ENCODE measurements around the gene JAKMIP1. TPM values are rescaled to one million over a fixed set of nuclear protein-coding genes. Genes with fewer than 3 reads are reported as not detected.

Gene JAKMIP1
- total RNA-seq, 1 donor from 2014 or later = 0.54 TPM

- Mint-ChIP-seq H3K27me3 (ENCODE audit: low read depth) (peaks cover 4% of the 10 kb centered on the region), H3K9me3 (no peaks in the 10 kb centered on the region), H3K4me1 (peaks cover 3% of the 10 kb centered on the region), H3K36me3 (ENCODE audit: low read depth) (no peaks in the 10 kb centered on the region), H3K27ac (ENCODE audit: unreplicated experiment) (no peak overlapping the region), H3K4me3 (no peak overlapping the region)
- TF ChIP-seq, protein P1, sequence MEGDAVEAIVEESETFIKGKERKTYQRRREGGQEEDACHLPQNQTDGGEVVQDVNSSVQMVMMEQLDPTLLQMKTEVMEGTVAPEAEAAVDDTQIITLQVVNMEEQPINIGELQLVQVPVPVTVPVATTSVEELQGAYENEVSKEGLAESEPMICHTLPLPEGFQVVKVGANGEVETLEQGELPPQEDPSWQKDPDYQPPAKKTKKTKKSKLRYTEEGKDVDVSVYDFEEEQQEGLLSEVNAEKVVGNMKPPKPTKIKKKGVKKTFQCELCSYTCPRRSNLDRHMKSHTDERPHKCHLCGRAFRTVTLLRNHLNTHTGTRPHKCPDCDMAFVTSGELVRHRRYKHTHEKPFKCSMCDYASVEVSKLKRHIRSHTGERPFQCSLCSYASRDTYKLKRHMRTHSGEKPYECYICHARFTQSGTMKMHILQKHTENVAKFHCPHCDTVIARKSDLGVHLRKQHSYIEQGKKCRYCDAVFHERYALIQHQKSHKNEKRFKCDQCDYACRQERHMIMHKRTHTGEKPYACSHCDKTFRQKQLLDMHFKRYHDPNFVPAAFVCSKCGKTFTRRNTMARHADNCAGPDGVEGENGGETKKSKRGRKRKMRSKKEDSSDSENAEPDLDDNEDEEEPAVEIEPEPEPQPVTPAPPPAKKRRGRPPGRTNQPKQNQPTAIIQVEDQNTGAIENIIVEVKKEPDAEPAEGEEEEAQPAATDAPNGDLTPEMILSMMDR (conservative IDR thresholded peaks at IDR 0.05) = no peak
- DNase-seq (ENCODE audit: low read depth, low spot score) = no peak
Measured at GRCh38 chr4:6024313-6024960, 175.9 kb downstream of the JAKMIP1 start.

DNA sequence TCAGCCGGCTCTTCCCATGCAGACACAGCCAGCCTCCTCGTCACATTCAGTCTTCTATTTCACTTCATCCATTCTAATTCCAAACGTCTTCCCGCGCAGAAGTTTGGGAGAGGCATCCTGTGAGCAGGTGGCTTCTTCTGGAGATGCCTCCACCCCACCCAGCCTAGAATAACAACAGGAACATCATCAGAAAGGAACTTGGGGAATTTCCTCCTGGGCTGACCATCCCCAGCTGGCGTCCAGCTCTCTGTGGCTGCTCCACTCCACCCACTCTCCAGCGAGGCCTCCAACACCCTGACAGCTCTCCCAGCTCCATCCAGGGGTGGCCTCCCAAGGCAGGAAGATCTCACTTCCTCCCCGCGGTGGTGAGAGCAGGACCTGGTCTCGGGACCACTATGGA is 176.6 kb downstream of the JAKMIP1 start:
- TF ChIP-seq, protein P1 (conservative IDR thresholded peaks at IDR 0.05) = no peak
- Mint-ChIP-seq H3K36me3 (ENCODE audit: low read depth) (no peaks in the 10 kb centered on the region), H3K4me3 (no peak overlapping the region), H3K9me3 (no peaks in the 10 kb centered on the region), H3K4me1 (no peaks in the 10 kb centered on the region), H3K27me3 (ENCODE audit: low read depth) (peaks cover 4% of the 10 kb centered on the region), H3K27ac (ENCODE audit: unreplicated experiment) (no peak overlapping the region)
- no peak for DNase-seq (ENCODE audit: low read depth, low spot score)

GRCh38 chr4:6022607-6023288 is 177.6 kb downstream of the JAKMIP1 start:
- no peaks in the 10 kb centered on the region for H3K4me1 Mint-ChIP-seq

DNA sequence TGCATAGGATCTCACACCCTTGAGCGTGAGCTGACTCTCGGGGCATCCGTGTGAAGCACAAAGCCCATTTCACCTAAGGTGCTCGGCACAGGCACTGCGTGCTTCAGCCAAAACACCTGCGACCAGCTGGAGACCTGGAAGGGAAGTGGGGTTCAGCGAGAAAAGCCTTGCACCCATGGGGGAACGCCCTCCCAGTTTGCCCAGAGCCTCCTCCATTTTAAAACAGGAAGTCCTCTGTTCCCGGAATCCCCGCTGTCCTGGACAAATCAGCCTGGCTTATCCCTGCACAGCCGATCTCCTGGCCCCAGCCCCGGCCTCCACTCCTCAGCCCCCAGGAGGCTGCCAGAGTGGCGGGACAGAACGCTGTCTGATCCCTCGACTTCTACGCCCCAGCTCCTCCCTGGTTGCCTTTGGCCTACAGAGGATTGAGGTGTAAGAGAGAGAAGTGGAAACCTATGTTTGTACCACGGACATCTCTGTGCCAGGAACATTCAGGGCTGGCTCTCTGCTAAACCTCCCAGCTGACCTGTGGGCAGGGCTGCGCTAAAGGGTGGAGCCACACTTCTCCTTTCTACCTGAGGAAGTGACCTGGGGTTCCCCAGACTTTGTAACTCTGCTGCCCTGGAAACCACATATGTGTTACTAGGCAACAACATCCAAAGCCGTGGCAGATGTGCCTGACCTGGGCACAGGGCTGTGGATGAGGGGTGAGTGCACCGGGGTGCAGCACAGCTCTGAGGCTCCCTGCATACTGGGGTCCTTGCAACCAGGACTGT is 178.3 kb downstream of the JAKMIP1 start:
- Mint-ChIP-seq H3K27me3 (ENCODE audit: low read depth) (peaks cover 10% of the 10 kb centered on the region), H3K27ac (ENCODE audit: unreplicated experiment) (peak overlapping the region; percentile 62), H3K9me3 (no peaks in the 10 kb centered on the region), H3K4me3 (no peak overlapping the region), H3K36me3 (ENCODE audit: low read depth) (no peaks in the 10 kb centered on the region), H3K4me1 (no peaks in the 10 kb centered on the region)
- no peak for DNase-seq (ENCODE audit: low read depth, low spot score)
- TF ChIP-seq, protein P1 (conservative IDR thresholded peaks at IDR 0.05) = no peak

More at GRCh38 chr4:6022607-6023288, 177.6 kb downstream of the JAKMIP1 start:
- no peaks in the 10 kb centered on the region for H3K9me3 Mint-ChIP-seq
- H3K27me3 Mint-ChIP-seq (ENCODE audit: low read depth) = peaks cover 7% of the 10 kb centered on the region
- H3K36me3 Mint-ChIP-seq (ENCODE audit: low read depth) = no peaks in the 10 kb centered on the region
- TF ChIP-seq, protein P1 (conservative IDR thresholded peaks at IDR 0.05) = no peak
- no peak overlapping the region for H3K4me3 Mint-ChIP-seq
- no peak overlapping the region for H3K27ac Mint-ChIP-seq (ENCODE audit: unreplicated experiment)
- DNase-seq (ENCODE audit: low read depth, low spot score) = no peak

DNA sequence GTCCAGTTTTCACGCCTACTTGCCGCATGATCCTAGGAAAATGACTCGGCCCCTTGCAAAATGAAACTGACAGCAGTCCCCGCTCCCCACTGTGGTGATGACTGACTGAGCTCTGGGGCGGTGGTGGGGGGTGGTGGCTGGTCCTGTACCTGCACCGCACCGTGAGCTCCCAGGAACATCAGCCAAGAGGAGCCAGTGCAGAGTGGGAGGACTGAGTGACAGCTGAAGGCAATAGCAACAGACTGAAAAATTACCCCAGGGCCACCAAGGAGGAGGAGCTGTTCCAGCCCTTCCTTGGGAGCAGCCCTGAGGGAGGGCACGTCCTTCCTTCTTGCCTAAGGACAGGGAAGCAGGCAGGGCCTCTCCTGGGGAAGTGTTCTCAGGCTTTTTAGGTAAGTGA is 179.7 kb downstream of the JAKMIP1 start:
- DNase-seq (ENCODE audit: low read depth, low spot score) = no peak
- Mint-ChIP-seq H3K27me3 (ENCODE audit: low read depth) (peaks cover 10% of the 10 kb centered on the region), H3K36me3 (ENCODE audit: low read depth) (no peaks in the 10 kb centered on the region), H3K9me3 (no peaks in the 10 kb centered on the region), H3K4me1 (no peaks in the 10 kb centered on the region), H3K4me3 (no peak overlapping the region), H3K27ac (ENCODE audit: unreplicated experiment) (no peak overlapping the region)
- TF ChIP-seq, protein P1 (conservative IDR thresholded peaks at IDR 0.05) = no peak
